Tibial nerve (tissue), 4 donors: ENCODE data around the gene ROR1. TPM values are rescaled to one million over a fixed set of nuclear protein-coding genes. Genes with fewer than 3 reads are reported as not detected.
A peak's percentile ranks its signal among the peaks of the same experiment; 100 is the strongest.

Experiments used
- DNase-seq, 2 donors: peaks; one replicate each; pipeline ENCODE4 v3.0.0-alpha.2; 2019; ENCODE audit warnings: low spot score in 2 of 2
- H3K27ac ChIP-seq, 4 donors: fragments of 200-600 bp; sonication (generic) in 3 of 4; one replicate each; pipeline ENCODE4 v1.5.1; 2017 to 2019; ENCODE audit warnings: mild to moderate bottlenecking in 1 of 4
- H3K27me3 ChIP-seq, 2 donors: fragments of 200-600 bp; sonication (generic) in 1 of 2; one replicate each; pipeline versions ENCODE4 v1.5.1 to v1.6.0; 2017 to 2019
- H3K36me3 ChIP-seq, 3 donors: fragments of 200-600 bp; sonication (generic); one replicate each; pipeline ENCODE4 v1.5.1; 2018 to 2019
- H3K4me1 ChIP-seq, 4 donors: fragments of 200-600 bp; sonication (generic) in 3 of 4; one replicate each; pipeline ENCODE4 v1.5.1; 2017 to 2019
- H3K4me3 ChIP-seq, 4 donors: fragments of 200-600 bp; sonication (generic) in 3 of 4; one replicate each; pipeline ENCODE4 v1.5.1; 2017 to 2019; ENCODE audit warnings: mild to moderate bottlenecking in 1 of 4, moderate library complexity in 1 of 4
- H3K9me3 ChIP-seq, 4 donors: fragments of 200-600 bp; sonication (generic) in 3 of 4; one replicate each; pipeline ENCODE4 v1.5.1; 2017 to 2019
- CTCF ChIP-seq, 5 experiments: fragments of 200-600 bp in 3 of 5; fragments of 450-650 bp in 2 of 5; sonication (generic) in 3 of 5; IDR thresholded peaks; one replicate each; pipeline ENCODE4 v1.5.1; 2016 to 2019; ENCODE audit warnings: antibody characterized with exemption in 5 of 5, mild to moderate bottlenecking in 3 of 5, moderate library complexity in 2 of 5
- EP300 ChIP-seq, 2 donors: sonication (generic); formaldehyde crosslinking; IDR thresholded peaks; one replicate each; pipeline ENCODE4 v1.6.1; 2017; ENCODE audit warnings: antibody characterized with exemption in 2 of 2, mild to moderate bottlenecking in 1 of 2
- POLR2A ChIP-seq, 2 donors: fragments of 450-650 bp; IDR thresholded peaks; one replicate each; pipeline ENCODE4 v1.6.1; 2017; ENCODE audit warnings: antibody characterized with exemption in 2 of 2, mild to moderate bottlenecking in 2 of 2, moderate library complexity in 2 of 2
- WGBS, 2 donors: methylation state at CpG; one replicate each; pipeline ENCODE4 v1.1.5; 2018; 5-methylcytosine and 5-hydroxymethylcytosine counted together
- total RNA-seq, 4 donors: library from RNA; depleted of rRNA; stranded (reverse); fragments of >200 nt; gene quantifications; one replicate each; pipeline ENCODE4 v1.1.0, GENCODE V29; 2016

Gene ROR1
- total RNA-seq, 4 donors from 2014 or later = 10.5 to 47.7 (median 43.7) TPM

GRCh38 chr1:64006276-64007051, 232.6 kb downstream of the ROR1 start:
- Histone ChIP-seq H3K4me1 (peaks cover 0 to 20% (median 3%) of the 10 kb centered on the region in 4 donors), H3K9me3 (no peaks in the 10 kb centered on the region), H3K4me3 (no peak overlapping the region), H3K27ac (no peak overlapping the region), H3K27me3 (no peaks in the 10 kb centered on the region), H3K36me3 (no peaks in the 10 kb centered on the region)
- TF ChIP-seq CTCF (IDR thresholded peaks at IDR 0.05) (no peak), EP300 (IDR thresholded peaks at IDR 0.05) (no peak), POLR2A (IDR thresholded peaks at IDR 0.05) (no peak)
- 62 to 74% methylated on average over 8 of the region's 8 CpGs for WGBS, 2 donors
- DNase-seq = no peak

GRCh38 chr1:64010316-64010715, 236.5 kb downstream of the ROR1 start:
- Histone ChIP-seq H3K27ac (no peak overlapping the region), H3K4me3 (no peak overlapping the region), H3K27me3 (no peaks in the 10 kb centered on the region), H3K36me3 (peaks cover 0 to 5% (median 0%) of the 10 kb centered on the region in 3 donors), H3K4me1 (peaks cover 0 to 16% (median 3%) of the 10 kb centered on the region in 4 donors), H3K9me3 (no peaks in the 10 kb centered on the region)
- TF ChIP-seq CTCF (IDR thresholded peaks at IDR 0.05) = no peak
- no peak for TF ChIP-seq POLR2A (IDR thresholded peaks at IDR 0.05)
- TF ChIP-seq EP300 (IDR thresholded peaks at IDR 0.05) = no peak
- 87 to 91% methylated on average over 1 of the region's 1 CpG for WGBS, 2 donors
- no peak for DNase-seq

GRCh38 chr1:64013395-64013794, 239.6 kb downstream of the ROR1 start:
- TF ChIP-seq POLR2A (IDR thresholded peaks at IDR 0.05) (no peak), EP300 (IDR thresholded peaks at IDR 0.05) (no peak)
- no peaks in the 10 kb centered on the region for H3K4me1 ChIP-seq
- no peak overlapping the region for H3K27ac ChIP-seq
- no peak for DNase-seq
- H3K36me3 ChIP-seq = peaks cover 0 to 6% (median 0%) of the 10 kb centered on the region in 3 donors
- H3K4me3 ChIP-seq = no peak overlapping the region
- no peaks in the 10 kb centered on the region for H3K27me3 ChIP-seq
- WGBS, 2 donors = 82 to 98% methylated on average over 4 of the region's 4 CpGs
- H3K9me3 ChIP-seq = no peaks in the 10 kb centered on the region

GRCh38 chr1:64019818-64020217, 246.0 kb downstream of the ROR1 start:
- no peak for TF ChIP-seq POLR2A (IDR thresholded peaks at IDR 0.05)
- no peak for TF ChIP-seq CTCF (IDR thresholded peaks at IDR 0.05)
- TF ChIP-seq EP300 (IDR thresholded peaks at IDR 0.05) = no peak
- H3K27ac ChIP-seq = peak overlapping the region; percentile 16 to 69 (median 42)
- H3K36me3 ChIP-seq = peaks cover 0 to 5% (median 0%) of the 10 kb centered on the region in 3 donors
- H3K9me3 ChIP-seq = no peaks in the 10 kb centered on the region
- DNase-seq = peak in 1 of 2 donors; percentile 38
- no peaks in the 10 kb centered on the region for H3K27me3 ChIP-seq
- H3K4me1 ChIP-seq = no peaks in the 10 kb centered on the region
- H3K4me3 ChIP-seq = peak overlapping the region in 2 of 4 donors; percentile 8 to 13
- WGBS, 2 donors = 19 to 30% methylated on average over 2 of the region's 2 CpGs

GRCh38 chr1:64021066-64021465, 247.2 kb downstream of the ROR1 start:
- no peak for TF ChIP-seq CTCF (IDR thresholded peaks at IDR 0.05)
- no peak for TF ChIP-seq POLR2A (IDR thresholded peaks at IDR 0.05)
- TF ChIP-seq EP300 (IDR thresholded peaks at IDR 0.05) = no peak
- peak overlapping the region in 1 of 4 donors; percentile 69 for H3K27ac ChIP-seq

More at GRCh38 chr1:64021066-64021465, 247.2 kb downstream of the ROR1 start:
- Histone ChIP-seq H3K4me1 (no peaks in the 10 kb centered on the region), H3K36me3 (no peaks in the 10 kb centered on the region), H3K9me3 (no peaks in the 10 kb centered on the region), H3K4me3 (no peak overlapping the region), H3K27me3 (no peaks in the 10 kb centered on the region)
- DNase-seq = no peak
- 87 to 90% methylated on average over 3 of the region's 3 CpGs for WGBS, 2 donors
